CD4-positive, CD25-positive, alpha-beta regulatory T cell (primary cell): ENCODE measurements around the gene COMP. TPM values are rescaled to one million over a fixed set of nuclear protein-coding genes. Genes with fewer than 3 reads are reported as not detected.
"Not testable (repeated sequence)": the region's sequence is repeated elsewhere in the genome, so short reads cannot be mapped to it uniquely, and the experiment has no call there.

Experiments
- ATAC-seq, 2 donors: fragments of 150-1000 bp; cut with Tn5 transposase; one replicate each; pipeline ENCODE4 v1.10.0; 2021; ENCODE audit warnings: low read depth in 2 of 2, moderate number of reproducible peaks in 2 of 2, moderate library complexity in 1 of 2
- DNase-seq, 3 donors: peaks; one replicate each; pipeline versions ENCODE4 v3.0.0 to v3.0.0-alpha.2; 2012 to 2022; ENCODE audit warnings: mixed read lengths in 1 of 3
- H3K27ac ChIP-seq: one replicate; pipeline ENCODE4 v1.7.0; 2013; ENCODE audit warnings: mild to moderate bottlenecking, low read length; ENCODE audit not compliant: insufficient read depth, poor library complexity, severe bottlenecking
- H3K27me3 ChIP-seq: one replicate; pipeline ENCODE4 v1.7.0; 2013; ENCODE audit warnings: low read length; ENCODE audit not compliant: control insufficient read depth, insufficient read depth
- H3K36me3 ChIP-seq: one replicate; pipeline ENCODE4 v1.7.0; 2013; ENCODE audit warnings: mild to moderate bottlenecking, low read length, moderate library complexity; ENCODE audit not compliant: control insufficient read depth, insufficient read depth
- H3K4me1 ChIP-seq: 2 replicates; pipeline ENCODE4 v1.7.0; 2013; ENCODE audit warnings: mild to moderate bottlenecking, low read length; ENCODE audit not compliant: insufficient read depth, control insufficient read depth, poor library complexity, severe bottlenecking
- H3K4me3 ChIP-seq: one replicate; pipeline ENCODE4 v1.7.0; 2013; ENCODE audit warnings: low read depth, mild to moderate bottlenecking, low read length, moderate library complexity
- H3K9me3 ChIP-seq, 2 experiments: 1 replicate in 1 of 2; 2 replicates in 1 of 2; pipeline ENCODE4 v1.7.0; 2013; ENCODE audit warnings: low read length in 2 of 2, mild to moderate bottlenecking in 1 of 2, moderate library complexity in 1 of 2; ENCODE audit not compliant: control insufficient read depth in 2 of 2
- H3K27ac Mint-ChIP-seq, 3 donors: one replicate each; pipeline ENCODE4 v1.8.0; 2020 to 2022; ENCODE audit warnings: mild to moderate bottlenecking in 3 of 3, mixed read lengths in 3 of 3, moderate library complexity in 2 of 3
- H3K27me3 Mint-ChIP-seq: one replicate; pipeline ENCODE4 v1.8.0; 2022; ENCODE audit warnings: mild to moderate bottlenecking, mixed read lengths
- H3K36me3 Mint-ChIP-seq: one replicate; pipeline ENCODE4 v1.8.0; 2020; ENCODE audit warnings: mixed read lengths
- H3K4me1 Mint-ChIP-seq, 4 donors: one replicate each; pipeline ENCODE4 v1.8.0; 2020 to 2022; ENCODE audit warnings: mixed read lengths in 4 of 4, mild to moderate bottlenecking in 1 of 4
- H3K4me3 Mint-ChIP-seq, 4 donors: one replicate each; pipeline ENCODE4 v1.8.0; 2020 to 2022; ENCODE audit warnings: mild to moderate bottlenecking in 4 of 4, mixed read lengths in 4 of 4, moderate library complexity in 3 of 4
- H3K9me3 Mint-ChIP-seq, 7 donors: one replicate each; pipeline ENCODE4 v1.8.0; 2020 to 2022; ENCODE audit warnings: mixed read lengths in 7 of 7, mild to moderate bottlenecking in 3 of 7, moderate library complexity in 2 of 7
- polyA plus RNA-seq, 4 donors: library from polyadenylated mRNA; unstranded; fragments of 300-500 nt; fragmentation: Illumina TruSeq; gene quantifications; one replicate each; pipeline ENCODE4 v1.2.3, GENCODE V29; 2021
- total RNA-seq: library from RNA; stranded (reverse); gene quantifications from one replicate; pipeline ENCODE4 v1.2.3, GENCODE V29; 2022

Gene COMP
- total and polyA plus RNA-seq, 5 donors from 2014 or later: not detected

GRCh38 chr19:18832306-18833140, 41.4 kb upstream of the COMP start:
- DNase-seq (peak in 2 of 3 donors; percentile 22 to 36), ATAC-seq (peak; percentile 45 to 46)
- Mint-ChIP-seq H3K9me3 (peaks cover 0 to 1% (median 0%) of the 10 kb centered on the region in 7 donors), H3K36me3 (peaks cover 20% of the 10 kb centered on the region), H3K4me3 (peak overlapping the region; percentile 92 to 97 (median 94)), H3K27me3 (peaks cover 14% of the 10 kb centered on the region), H3K27ac (peak overlapping the region; percentile 82 to 96 (median 93)), H3K4me1 (peaks cover 24 to 50% (median 38%) of the 10 kb centered on the region in 4 donors)
- peak overlapping the region; percentile 87 for H3K27ac ChIP-seq
- H3K4me1 ChIP-seq: peaks cover 52% of the 10 kb centered on the region
- H3K36me3 ChIP-seq: peaks cover 17% of the 10 kb centered on the region
- H3K4me3 ChIP-seq: peak overlapping the region; percentile 89
- H3K9me3 ChIP-seq: no peaks in the 10 kb centered on the region
- H3K27me3 ChIP-seq: no peaks in the 10 kb centered on the region

- H3K4me1 Mint-ChIP-seq: peaks cover 23 to 43% (median 34%) of the 10 kb centered on the region in 4 donors
- peak; percentile 85 to 87 for ATAC-seq
- H3K27me3 ChIP-seq: no peaks in the 10 kb centered on the region
- peak within 1 kb of the TSS; percentile 82 to 96 (median 93) for H3K27ac Mint-ChIP-seq
- H3K9me3 Mint-ChIP-seq: peaks cover 0 to 1% (median 0%) of the 10 kb centered on the region in 7 donors
- peaks cover 20% of the 10 kb centered on the region for H3K36me3 Mint-ChIP-seq
- DNase-seq: peak; percentile 96
- peaks cover 16% of the 10 kb centered on the region for H3K36me3 ChIP-seq
- H3K27ac ChIP-seq: peak within 1 kb of the TSS; percentile 87
- peaks cover 44% of the 10 kb centered on the region for H3K4me1 ChIP-seq
- peaks cover 16% of the 10 kb centered on the region for H3K27me3 Mint-ChIP-seq
- H3K4me3 ChIP-seq: peak within 1 kb of the TSS; percentile 89
- H3K9me3 ChIP-seq: peaks cover 6% of the 10 kb centered on the region in 2 experiments
- peak within 1 kb of the TSS; percentile 92 to 97 (median 94) for H3K4me3 Mint-ChIP-seq
Observed at GRCh38 chr19:18831524-18832305, 40.6 kb upstream of the COMP start, which contains the start of gene UPF1. Gene UPF1, plus strand, starts transcription at chr19:18831959. Its CDS starts 251 bp downstream, at chr19:18832210.

- peaks cover 27% of the 10 kb centered on the region for H3K27me3 Mint-ChIP-seq
- Histone ChIP-seq H3K27ac (no peak overlapping the region), H3K4me3 (no peak overlapping the region), H3K36me3 (peaks cover 7% of the 10 kb centered on the region), H3K27me3 (no peaks in the 10 kb centered on the region), H3K4me1 (peaks cover 36% of the 10 kb centered on the region), H3K9me3 (peaks cover 6% of the 10 kb centered on the region in 2 experiments)
- DNase-seq (no peak), ATAC-seq (no peak)
- H3K9me3 Mint-ChIP-seq: peaks cover 0 to 1% (median 0%) of the 10 kb centered on the region in 7 donors
- H3K36me3 Mint-ChIP-seq: peaks cover 9% of the 10 kb centered on the region
- peak overlapping the region; percentile 32 to 80 (median 58) for H3K4me3 Mint-ChIP-seq
- no peak overlapping the region for H3K27ac Mint-ChIP-seq
- H3K4me1 Mint-ChIP-seq: peaks cover 13 to 32% (median 23%) of the 10 kb centered on the region in 4 donors
Observed at GRCh38 chr19:18830488-18830887, 39.4 kb upstream of the COMP start.

GRCh38 chr19:18828786-18829185, 37.7 kb upstream of the COMP start:
- H3K4me3 Mint-ChIP-seq: no peak overlapping the region
- H3K27ac Mint-ChIP-seq: no peak overlapping the region

GRCh38 chr19:18817574-18817973, 26.5 kb upstream of the COMP start:
- ATAC-seq (no peak), DNase-seq (no peak)
- H3K27ac ChIP-seq: no peak overlapping the region
- H3K27ac Mint-ChIP-seq: no peak overlapping the region
- no peaks in the 10 kb centered on the region for H3K9me3 ChIP-seq
- no peaks in the 10 kb centered on the region for H3K36me3 ChIP-seq
- no peaks in the 10 kb centered on the region for H3K4me1 Mint-ChIP-seq
- H3K9me3 Mint-ChIP-seq: peaks cover 0 to 1% (median 0%) of the 10 kb centered on the region in 7 donors
- no peaks in the 10 kb centered on the region for H3K27me3 ChIP-seq
- H3K4me1 ChIP-seq: no peaks in the 10 kb centered on the region
- H3K36me3 Mint-ChIP-seq: no peaks in the 10 kb centered on the region
- no peak overlapping the region for H3K4me3 ChIP-seq
- peaks cover 6% of the 10 kb centered on the region for H3K27me3 Mint-ChIP-seq
- no peak overlapping the region for H3K4me3 Mint-ChIP-seq

More at GRCh38 chr19:18828786-18829185, 37.7 kb upstream of the COMP start:
- Histone ChIP-seq H3K4me1 (peaks cover 20% of the 10 kb centered on the region), H3K4me3 (no peak overlapping the region), H3K9me3 (peaks cover 6% of the 10 kb centered on the region in 2 experiments), H3K36me3 (no peaks in the 10 kb centered on the region), H3K27ac (no peak overlapping the region), H3K27me3 (no peaks in the 10 kb centered on the region)
- no peak for ATAC-seq
- H3K36me3 Mint-ChIP-seq: peaks cover 6% of the 10 kb centered on the region
- H3K9me3 Mint-ChIP-seq: peaks cover 0 to 1% (median 0%) of the 10 kb centered on the region in 7 donors
- H3K4me1 Mint-ChIP-seq: peaks cover 3 to 15% (median 8%) of the 10 kb centered on the region in 4 donors
- peaks cover 33% of the 10 kb centered on the region for H3K27me3 Mint-ChIP-seq
- no peak for DNase-seq

- not testable (repeated sequence) for ATAC-seq, H3K9me3 ChIP-seq, H3K27ac Mint-ChIP-seq, H3K4me3 Mint-ChIP-seq, H3K4me1 ChIP-seq, H3K36me3 Mint-ChIP-seq, H3K4me1 Mint-ChIP-seq, H3K36me3 ChIP-seq, H3K27ac ChIP-seq, H3K9me3 Mint-ChIP-seq, H3K4me3 ChIP-seq, H3K27me3 ChIP-seq, DNase-seq, H3K27me3 Mint-ChIP-seq
Observed at GRCh38 chr19:18816645-18817044, 25.5 kb upstream of the COMP start.

GRCh38 chr19:18815673-18816072, 24.6 kb upstream of the COMP start:
- peaks cover 11% of the 10 kb centered on the region for H3K27me3 Mint-ChIP-seq
- no peaks in the 10 kb centered on the region for H3K36me3 ChIP-seq
- H3K4me3 Mint-ChIP-seq: no peak overlapping the region
- H3K4me3 ChIP-seq: no peak overlapping the region
- no peak overlapping the region for H3K27ac Mint-ChIP-seq
- H3K27me3 ChIP-seq: no peaks in the 10 kb centered on the region
- H3K4me1 ChIP-seq: no peaks in the 10 kb centered on the region
- H3K9me3 Mint-ChIP-seq: peaks cover 0 to 1% (median 0%) of the 10 kb centered on the region in 7 donors
- no peak overlapping the region for H3K27ac ChIP-seq
- H3K9me3 ChIP-seq: no peaks in the 10 kb centered on the region
- H3K36me3 Mint-ChIP-seq: no peaks in the 10 kb centered on the region
- DNase-seq (no peak), ATAC-seq (no peak)
- H3K4me1 Mint-ChIP-seq: no peaks in the 10 kb centered on the region
